H9 (cell line): ENCODE data around the gene CX3CR1. TPM values are rescaled to one million over a fixed set of nuclear protein-coding genes. Genes with fewer than 3 reads are reported as not detected.

ENCODE experiments used
- DNase-seq: peaks from one replicate; pipeline ENCODE4 v3.0.0-alpha.2; 2017
- H2AFZ ChIP-seq: one replicate; pipeline ENCODE4 v1.6.1; 2013; ENCODE audit warnings: mild to moderate bottlenecking, low read length, control low read depth, moderate library complexity
- H2AK5ac ChIP-seq: 2 replicates; pipeline ENCODE4 v1.6.1; 2013; ENCODE audit warnings: low read length, control low read depth, mixed read lengths; ENCODE audit not compliant: insufficient read length
- H2BK120ac ChIP-seq: one replicate; pipeline ENCODE4 v1.6.1; 2013; ENCODE audit warnings: low read depth, mild to moderate bottlenecking, low read length, control low read depth, inconsistent platforms; ENCODE audit not compliant: poor library complexity, severe bottlenecking
- H2BK12ac ChIP-seq: 2 replicates; pipeline ENCODE4 v1.6.1; 2013; ENCODE audit warnings: low read length, control low read depth, mixed read lengths, low read depth; ENCODE audit not compliant: insufficient read length
- H2BK15ac ChIP-seq: 2 replicates; pipeline ENCODE4 v1.6.1; 2013; ENCODE audit warnings: low read depth, low read length, control low read depth
- H2BK20ac ChIP-seq: one replicate; pipeline ENCODE4 v1.6.1; 2013; ENCODE audit warnings: low read depth, mild to moderate bottlenecking, low read length, control low read depth, inconsistent platforms; ENCODE audit not compliant: poor library complexity, severe bottlenecking
- H2BK5ac ChIP-seq: 2 replicates; pipeline ENCODE4 v1.6.1; 2013; ENCODE audit warnings: low read length, control low read depth, mixed read lengths; ENCODE audit not compliant: insufficient read length
- H3K14ac ChIP-seq: 2 replicates; pipeline ENCODE4 v1.6.1; 2013; ENCODE audit warnings: low read length, control low read depth; ENCODE audit not compliant: insufficient read depth
- H3K18ac ChIP-seq: 2 replicates; pipeline ENCODE4 v1.6.1; 2013; ENCODE audit warnings: low read depth, mild to moderate bottlenecking, mixed read lengths, low read length, control low read depth; ENCODE audit not compliant: insufficient read length
- H3K23ac ChIP-seq: 2 replicates; pipeline ENCODE4 v1.6.1; 2013; ENCODE audit warnings: low read length, control low read depth, mixed read lengths, low read depth; ENCODE audit not compliant: insufficient read length
- H3K23me2 ChIP-seq: 2 replicates; pipeline ENCODE4 v1.6.1; 2013; ENCODE audit warnings: low read depth, mild to moderate bottlenecking, mixed read lengths, low read length, control low read depth; ENCODE audit not compliant: insufficient read length, poor library complexity, severe bottlenecking
- H3K27ac ChIP-seq: 2 replicates; pipeline ENCODE4 v1.5.1; 2013; ENCODE audit warnings: low read length, control low read depth, mixed read lengths, low read depth; ENCODE audit not compliant: insufficient read length
- H3K27me3 ChIP-seq: 2 replicates; pipeline ENCODE4 v1.6.1; 2013; ENCODE audit warnings: low read length, control low read depth, inconsistent platforms; ENCODE audit not compliant: insufficient read depth
- H3K4ac ChIP-seq: 2 replicates; pipeline ENCODE4 v1.6.1; 2013; ENCODE audit warnings: low read depth, mild to moderate bottlenecking, control low read depth, inconsistent platforms, low read length, moderate library complexity
- H3K4me1 ChIP-seq: 2 replicates; pipeline ENCODE4 v1.6.1; 2013; ENCODE audit warnings: low read length, control low read depth, inconsistent platforms; ENCODE audit not compliant: insufficient read depth
- H3K4me2 ChIP-seq: 2 replicates; pipeline ENCODE4 v1.6.1; 2013; ENCODE audit warnings: low read length, control low read depth, mixed read lengths; ENCODE audit not compliant: insufficient read length, insufficient read depth
- H3K56ac ChIP-seq: 2 replicates; pipeline ENCODE4 v1.6.1; 2013; ENCODE audit warnings: low read depth, mild to moderate bottlenecking, mixed read lengths, low read length, control low read depth; ENCODE audit not compliant: insufficient read length
- H3K79me1 ChIP-seq: 2 replicates; pipeline ENCODE4 v1.6.1; 2013; ENCODE audit warnings: low read depth, mild to moderate bottlenecking, moderate library complexity, low read length, control low read depth, inconsistent platforms; ENCODE audit not compliant: insufficient read depth, poor library complexity, severe bottlenecking
- H3K79me2 ChIP-seq: 2 replicates; pipeline ENCODE4 v1.6.1; 2013; ENCODE audit warnings: low read length, control low read depth, inconsistent platforms; ENCODE audit not compliant: insufficient read depth
- H3K9ac ChIP-seq: 2 replicates; pipeline ENCODE4 v1.6.1; 2013; ENCODE audit warnings: low read length, control low read depth, mixed read lengths; ENCODE audit not compliant: insufficient read length; ENCODE audit errors: extremely low read depth
- H3K9me3 ChIP-seq: one replicate; pipeline ENCODE4 v1.6.1; 2013; ENCODE audit warnings: low read depth, low read length, inconsistent platforms; ENCODE audit not compliant: control insufficient read depth
- H3T11ph ChIP-seq: one replicate; pipeline ENCODE4 v1.6.1; 2013; ENCODE audit warnings: mild to moderate bottlenecking, low read length, control low read depth, inconsistent platforms
- H4K20me1 ChIP-seq: one replicate; pipeline ENCODE4 v1.6.1; 2013; ENCODE audit not compliant: control insufficient read depth, insufficient read length, insufficient read depth
- H4K5ac ChIP-seq: 2 replicates; pipeline ENCODE4 v1.6.1; 2013; ENCODE audit warnings: low read depth, mild to moderate bottlenecking, mixed read lengths, low read length, control low read depth; ENCODE audit not compliant: insufficient read length
- H4K8ac ChIP-seq: replicated peaks from 2 replicates; pipeline ENCODE4 v1.6.1; 2013; ENCODE audit warnings: low read length, control low read depth, mixed read lengths, low read depth; ENCODE audit not compliant: insufficient read length
- H4K91ac ChIP-seq: 2 replicates; pipeline ENCODE4 v1.6.1; 2013; ENCODE audit warnings: low read depth, mild to moderate bottlenecking, moderate library complexity, mixed read lengths, low read length, control low read depth; ENCODE audit not compliant: insufficient read length
- H3K27ac Mint-ChIP-seq, 3 experiments: 2 replicates in 2 of 3; 3 replicates in 1 of 3; pipeline ENCODE4 v1.8.0; 2020 to 2021; ENCODE audit warnings: mixed read lengths in 3 of 3, mild to moderate bottlenecking in 1 of 3, moderate library complexity in 1 of 3
- H3K27me3 Mint-ChIP-seq: 2 replicates; pipeline ENCODE4 v1.8.0; 2021; ENCODE audit warnings: low read depth, mild to moderate bottlenecking, moderate library complexity, mixed read lengths
- H3K36me3 Mint-ChIP-seq, 3 experiments: 2 replicates in 2 of 3; 3 replicates in 1 of 3; pipeline ENCODE4 v1.8.0; 2020 to 2021; ENCODE audit warnings: low read depth in 3 of 3, mixed read lengths in 3 of 3; ENCODE audit not compliant: insufficient read depth in 1 of 3
- H3K4me1 Mint-ChIP-seq, 2 experiments: 2 replicates each; pipeline ENCODE4 v1.8.0; 2020; ENCODE audit warnings: mixed read lengths in 2 of 2
- H3K4me3 Mint-ChIP-seq, 2 experiments: 2 replicates in 1 of 2; 3 replicates in 1 of 2; pipeline ENCODE4 v1.8.0; 2020 to 2021; ENCODE audit warnings: mild to moderate bottlenecking in 2 of 2, mixed read lengths in 2 of 2, moderate library complexity in 1 of 2
- H3K9me3 Mint-ChIP-seq, 2 experiments: 2 replicates in 1 of 2; 3 replicates in 1 of 2; pipeline ENCODE4 v1.8.0; 2020; ENCODE audit warnings: mild to moderate bottlenecking in 2 of 2, mixed read lengths in 2 of 2, moderate library complexity in 1 of 2
- CTCF ChIP-seq: fragments of 200-600 bp; sonication (generic); conservative IDR thresholded peaks from 3 replicates; pipeline ENCODE4 v1.8.0; 2021; ENCODE audit warnings: antibody characterized with exemption, mild to moderate bottlenecking
- WGBS: extraction: QIAGEN DNeasy Blood & Tissue Kit; methylation state at CpG from one replicate; pipeline ENCODE4 v1.1.7; 2013; ENCODE audit warnings: missing lambda C conversion rate, low lambda C conversion rate, mixed read lengths; ENCODE audit not compliant: insufficient read length; ENCODE audit errors: extremely low coverage; 5-methylcytosine and 5-hydroxymethylcytosine counted together
- total RNA-seq: library from RNA; stranded (reverse); gene quantifications from 2 replicates; pipeline ENCODE4 v1.2.1, GENCODE V29; 2021

Gene CX3CR1
- total RNA-seq, 1 experiment from 2014 or later: not detected

GRCh38 chr3:39325236-39325635 is 45.4 kb upstream of the CX3CR1 start:
- no peak overlapping the region for H4K8ac ChIP-seq
- H2BK5ac ChIP-seq: no peak overlapping the region
- H3K27ac Mint-ChIP-seq: no peak overlapping the region
- H3K27me3 Mint-ChIP-seq: peaks cover 2% of the 10 kb centered on the region; the same call in 1 of the 2 replicates
- no peaks in the 10 kb centered on the region for H3K79me2 ChIP-seq
- H3K23ac ChIP-seq: no peak overlapping the region
- no peak overlapping the region for H4K5ac ChIP-seq
- no peak overlapping the region for H3K4me2 ChIP-seq
- no peak overlapping the region for H2BK120ac ChIP-seq
- H3K4me1 Mint-ChIP-seq: peaks cover 21 to 24% of the 10 kb centered on the region in 2 experiments
- no peak overlapping the region for H3K4ac ChIP-seq
- no peaks in the 10 kb centered on the region for H3K9me3 Mint-ChIP-seq
- H2AFZ ChIP-seq: no peak overlapping the region
- H3K56ac ChIP-seq: no peak overlapping the region
- no peak overlapping the region for H2AK5ac ChIP-seq
- no peaks in the 10 kb centered on the region for H3K36me3 Mint-ChIP-seq
- no peaks in the 10 kb centered on the region for H3K79me1 ChIP-seq
- no peak overlapping the region for H2BK20ac ChIP-seq
- no CpG with 5 or more reads among the region's 2 CpGs for whole genome bisulfite sequencing
- no peak overlapping the region for H4K91ac ChIP-seq
- H4K20me1 ChIP-seq: no peaks in the 10 kb centered on the region
- H3K18ac ChIP-seq: no peak overlapping the region
- DNase-seq: no peak
- H3K9me3 ChIP-seq: no peaks in the 10 kb centered on the region
- no peak overlapping the region for H3K14ac ChIP-seq
- no peak overlapping the region for H2BK12ac ChIP-seq
- H3K9ac ChIP-seq: no peak overlapping the region
- no peak overlapping the region for H3K4me3 Mint-ChIP-seq
- no peaks in the 10 kb centered on the region for H3K27me3 ChIP-seq
- no peak overlapping the region for H2BK15ac ChIP-seq
- H3K4me1 ChIP-seq: no peaks in the 10 kb centered on the region; the same call in 1 of the 2 replicates
- no peak overlapping the region for H3T11ph ChIP-seq
- no peak overlapping the region for H3K27ac ChIP-seq
- H3K23me2 ChIP-seq: no peaks in the 10 kb centered on the region
- TF ChIP-seq CTCF: no peak
